Astrocyte (in vitro differentiated cells and primary cell): ENCODE data around the gene GBP5. TPM values are rescaled to one million over a fixed set of nuclear protein-coding genes. Genes with fewer than 3 reads are reported as not detected.

ENCODE experiments used
- DNase-seq: peaks from one replicate; pipeline ENCODE4 v3.0.0-alpha.2; 2010; ENCODE audit warnings: low read depth
- FAIRE-seq: peaks from 2 replicates; lab custom pipeline; 2011; peaks lifted over from hg19 to GRCh38; lab: Jason Lieb, UNC
- H2AFZ ChIP-seq: 2 replicates; pipeline ENCODE4 v1.6.0; 2012; ENCODE audit warnings: low read depth, low read length, inconsistent platforms
- H3K27ac ChIP-seq: 2 replicates; pipeline ENCODE4 v1.5.1; 2011; ENCODE audit warnings: low read depth, low read length, inconsistent platforms
- H3K27me3 ChIP-seq: 2 replicates; pipeline ENCODE4 v1.6.0; 2011; ENCODE audit warnings: low read length, inconsistent platforms; ENCODE audit not compliant: insufficient read depth
- H3K36me3 ChIP-seq: 2 replicates; pipeline ENCODE4 v1.5.1; 2011; ENCODE audit warnings: low read length, inconsistent platforms; ENCODE audit not compliant: insufficient read depth
- H3K4me1 ChIP-seq: 2 replicates; pipeline ENCODE4 v1.5.1; 2011; ENCODE audit warnings: low read length, inconsistent platforms; ENCODE audit not compliant: insufficient read depth
- H3K4me2 ChIP-seq: 2 replicates; pipeline ENCODE4 v1.6.0; 2012; ENCODE audit warnings: low read length, inconsistent platforms
- H3K4me3 ChIP-seq: 2 replicates; pipeline ENCODE4 v1.5.1; 2011; ENCODE audit warnings: low read depth, mild to moderate bottlenecking, low read length, inconsistent platforms; ENCODE audit not compliant: insufficient read depth
- H3K79me2 ChIP-seq: 2 replicates; pipeline ENCODE4 v1.6.0; 2012; ENCODE audit warnings: mild to moderate bottlenecking, low read length, inconsistent platforms; ENCODE audit not compliant: insufficient read depth
- H3K9ac ChIP-seq: 2 replicates; pipeline ENCODE4 v1.6.0; 2012; ENCODE audit warnings: mild to moderate bottlenecking, low read length, inconsistent platforms
- H3K9me3 ChIP-seq: 2 replicates; pipeline ENCODE4 v1.5.1; 2012; ENCODE audit warnings: low read depth, mild to moderate bottlenecking, low read length, inconsistent platforms; ENCODE audit not compliant: insufficient read depth
- H4K20me1 ChIP-seq: 2 replicates; pipeline ENCODE4 v1.6.0; 2012; ENCODE audit warnings: low read length, inconsistent platforms; ENCODE audit not compliant: insufficient read depth
- H3K27ac Mint-ChIP-seq: one replicate; pipeline ENCODE4 v1.8.0; 2021; ENCODE audit warnings: mild to moderate bottlenecking, mixed read lengths; ENCODE audit not compliant: unreplicated experiment
- H3K27me3 Mint-ChIP-seq: one replicate; pipeline ENCODE4 v1.8.0; 2021; ENCODE audit warnings: low read depth, mixed read lengths; ENCODE audit not compliant: unreplicated experiment
- H3K36me3 Mint-ChIP-seq: one replicate; pipeline ENCODE4 v1.8.0; 2021; ENCODE audit warnings: low read depth, mixed read lengths; ENCODE audit not compliant: unreplicated experiment
- H3K4me1 Mint-ChIP-seq: one replicate; pipeline ENCODE4 v1.8.0; 2021; ENCODE audit warnings: low read depth, mixed read lengths; ENCODE audit not compliant: unreplicated experiment
- H3K4me3 Mint-ChIP-seq: one replicate; pipeline ENCODE4 v1.8.0; 2021; ENCODE audit warnings: mild to moderate bottlenecking, moderate library complexity, mixed read lengths; ENCODE audit not compliant: unreplicated experiment
- H3K9me3 Mint-ChIP-seq: one replicate; pipeline ENCODE4 v1.8.0; 2021; ENCODE audit warnings: mild to moderate bottlenecking, mixed read lengths; ENCODE audit not compliant: unreplicated experiment
- CTCF ChIP-seq: IDR thresholded peaks from 2 replicates; pipeline ENCODE4 v1.5.1; 2011; ENCODE audit warnings: low read depth, mild to moderate bottlenecking, inconsistent platforms, low read length, moderate library complexity; ENCODE audit not compliant: insufficient read depth
- EZH2 ChIP-seq: IDR thresholded peaks from 2 replicates; pipeline ENCODE4 v1.6.1; 2012; ENCODE audit warnings: mild to moderate bottlenecking, low read length, inconsistent platforms; ENCODE audit not compliant: insufficient read depth
- total RNA-seq: library from RNA; stranded (reverse); gene quantifications from 2 replicates; pipeline ENCODE4 v1.2.1, GENCODE V29; 2021

GBP5 gene
- total RNA-seq, 1 donor from 2014 or later = 0.79 TPM

- Histone ChIP-seq H3K9me3 (no peaks in the 10 kb centered on the region), H3K79me2 (no peaks in the 10 kb centered on the region), H3K4me3 (no peak overlapping the region), H4K20me1 (no peaks in the 10 kb centered on the region), H3K9ac (no peak overlapping the region), H3K4me2 (no peak overlapping the region), H3K27me3 (no peaks in the 10 kb centered on the region), H3K27ac (no peak overlapping the region), H3K4me1 (no peaks in the 10 kb centered on the region), H3K36me3 (no peaks in the 10 kb centered on the region), H2AFZ (no peak overlapping the region)
- TF ChIP-seq EZH2 (no peak), CTCF (no peak)
- H3K4me1 Mint-ChIP-seq = peaks cover 29% of the 10 kb centered on the region
- DNase-seq = no peak
- H3K4me3 Mint-ChIP-seq = no peak overlapping the region
- no peaks in the 10 kb centered on the region for H3K36me3 Mint-ChIP-seq
- no peaks in the 10 kb centered on the region for H3K27me3 Mint-ChIP-seq
- peaks cover 2% of the 10 kb centered on the region for H3K9me3 Mint-ChIP-seq
- FAIRE-seq = no peak
- no peak overlapping the region for H3K27ac Mint-ChIP-seq
Measured at GRCh38 chr1:89309828-89310227, 37.2 kb upstream of the GBP5 start.

GRCh38 chr1:89306273-89306672 is 33.6 kb upstream of the GBP5 start:
- H3K36me3 Mint-ChIP-seq = no peaks in the 10 kb centered on the region
- Histone ChIP-seq H3K27me3 (no peaks in the 10 kb centered on the region), H3K27ac (no peak overlapping the region), H3K79me2 (no peaks in the 10 kb centered on the region), H3K4me3 (no peak overlapping the region), H4K20me1 (no peaks in the 10 kb centered on the region), H3K9ac (no peak overlapping the region), H3K36me3 (no peaks in the 10 kb centered on the region), H3K4me1 (no peaks in the 10 kb centered on the region), H2AFZ (peak overlapping the region; percentile 23), H3K4me2 (no peak overlapping the region), H3K9me3 (no peaks in the 10 kb centered on the region)
- peaks cover 2% of the 10 kb centered on the region for H3K9me3 Mint-ChIP-seq
- no peak overlapping the region for H3K27ac Mint-ChIP-seq
- DNase-seq (no peak), FAIRE-seq (no peak)
- TF ChIP-seq EZH2 (no peak), CTCF (no peak)
- H3K4me1 Mint-ChIP-seq = peaks cover 23% of the 10 kb centered on the region
- H3K4me3 Mint-ChIP-seq = no peak overlapping the region
- no peaks in the 10 kb centered on the region for H3K27me3 Mint-ChIP-seq

- no peak overlapping the region for H3K27ac Mint-ChIP-seq
- Histone ChIP-seq H3K4me1 (no peaks in the 10 kb centered on the region), H3K36me3 (no peaks in the 10 kb centered on the region), H3K27me3 (no peaks in the 10 kb centered on the region), H3K79me2 (no peaks in the 10 kb centered on the region), H2AFZ (no peak overlapping the region), H3K27ac (no peak overlapping the region), H3K4me2 (no peak overlapping the region), H3K9me3 (no peaks in the 10 kb centered on the region), H3K9ac (no peak overlapping the region), H3K4me3 (no peak overlapping the region), H4K20me1 (no peaks in the 10 kb centered on the region)
- FAIRE-seq (no peak), DNase-seq (no peak)
- peaks cover 16% of the 10 kb centered on the region for H3K4me1 Mint-ChIP-seq
- no peak overlapping the region for H3K4me3 Mint-ChIP-seq
- peaks cover 2% of the 10 kb centered on the region for H3K9me3 Mint-ChIP-seq
- TF ChIP-seq EZH2 (no peak), CTCF (no peak)
- no peaks in the 10 kb centered on the region for H3K36me3 Mint-ChIP-seq
- no peaks in the 10 kb centered on the region for H3K27me3 Mint-ChIP-seq
Measured at GRCh38 chr1:89305493-89305892, 32.8 kb upstream of the GBP5 start.
